ENCODE results near the gene GLIPR1L1. TPM values are rescaled to one million over a fixed set of nuclear protein-coding genes. Genes with fewer than 3 reads are reported as not detected.

Gene GLIPR1L1
- total and polyA plus RNA-seq, 2 donors (not counting 1 experiment from before 2014, with no cell fraction given) = not detected

DNA sequence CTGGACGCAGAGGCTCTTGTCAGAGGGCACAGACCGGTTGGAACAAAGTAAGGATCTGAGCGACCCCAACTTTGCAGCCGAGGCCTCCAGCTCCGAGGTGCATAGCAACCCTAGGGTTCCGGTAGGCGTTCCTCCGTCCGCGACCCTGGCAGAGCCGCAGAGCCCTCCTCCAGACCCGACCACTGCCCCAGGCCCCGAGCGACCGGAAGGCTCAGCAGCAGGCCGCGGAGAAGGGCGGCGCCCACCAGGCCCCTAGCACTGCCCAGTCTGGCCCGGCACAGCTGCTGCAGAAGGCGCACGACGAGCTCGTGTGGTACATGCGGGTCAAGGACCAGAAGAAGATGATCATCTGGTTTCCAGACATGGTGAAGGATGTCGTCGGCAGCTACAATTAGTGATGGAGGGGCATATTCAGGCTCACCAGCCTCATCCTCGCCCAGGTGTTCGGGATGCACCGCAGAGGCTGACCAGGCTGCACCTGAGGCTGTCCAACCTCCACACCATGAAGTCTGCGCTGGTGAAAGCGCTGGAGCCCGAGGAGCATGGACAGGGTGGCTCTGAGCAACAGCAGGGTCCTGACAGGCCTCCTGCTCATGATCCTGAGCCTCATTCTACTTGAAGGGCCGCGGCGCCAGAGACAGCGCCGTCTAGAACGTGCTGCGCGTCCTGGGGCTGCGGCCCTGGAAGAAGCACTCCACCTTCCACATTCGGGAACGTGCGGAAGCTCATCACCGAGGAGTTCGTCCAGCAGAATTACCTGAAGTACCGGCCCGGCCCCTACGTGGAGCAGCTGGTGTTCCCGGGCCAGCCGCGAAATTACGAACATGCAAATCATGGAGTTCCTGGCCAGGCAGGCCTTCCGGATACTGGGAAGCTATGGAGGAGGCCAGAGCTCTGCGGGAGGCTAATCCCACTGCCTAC lies 28.8 kb upstream of the GLIPR1L1 start:
- H3K4me2 ChIP-seq (ENCODE audit: extremely low read depth, insufficient read depth, low read length) = no peak overlapping the region
- H3K4me1 ChIP-seq (ENCODE audit: control insufficient read depth, extremely low read depth, insufficient read depth, low read length) = no peaks in the 10 kb centered on the region
- no peaks in the 10 kb centered on the region for H3K36me3 ChIP-seq (ENCODE audit: control insufficient read depth, insufficient read depth, low read length)
- H2AFZ ChIP-seq (ENCODE audit: low read length) = no peak overlapping the region
- no peaks in the 10 kb centered on the region for H3K79me2 ChIP-seq (ENCODE audit: control insufficient read depth, insufficient read depth, low read length)
- TF ChIP-seq, protein P1, sequence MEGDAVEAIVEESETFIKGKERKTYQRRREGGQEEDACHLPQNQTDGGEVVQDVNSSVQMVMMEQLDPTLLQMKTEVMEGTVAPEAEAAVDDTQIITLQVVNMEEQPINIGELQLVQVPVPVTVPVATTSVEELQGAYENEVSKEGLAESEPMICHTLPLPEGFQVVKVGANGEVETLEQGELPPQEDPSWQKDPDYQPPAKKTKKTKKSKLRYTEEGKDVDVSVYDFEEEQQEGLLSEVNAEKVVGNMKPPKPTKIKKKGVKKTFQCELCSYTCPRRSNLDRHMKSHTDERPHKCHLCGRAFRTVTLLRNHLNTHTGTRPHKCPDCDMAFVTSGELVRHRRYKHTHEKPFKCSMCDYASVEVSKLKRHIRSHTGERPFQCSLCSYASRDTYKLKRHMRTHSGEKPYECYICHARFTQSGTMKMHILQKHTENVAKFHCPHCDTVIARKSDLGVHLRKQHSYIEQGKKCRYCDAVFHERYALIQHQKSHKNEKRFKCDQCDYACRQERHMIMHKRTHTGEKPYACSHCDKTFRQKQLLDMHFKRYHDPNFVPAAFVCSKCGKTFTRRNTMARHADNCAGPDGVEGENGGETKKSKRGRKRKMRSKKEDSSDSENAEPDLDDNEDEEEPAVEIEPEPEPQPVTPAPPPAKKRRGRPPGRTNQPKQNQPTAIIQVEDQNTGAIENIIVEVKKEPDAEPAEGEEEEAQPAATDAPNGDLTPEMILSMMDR (conservative IDR thresholded peaks at IDR 0.05 in 1 of 2, IDR thresholded peaks at IDR 0.05 in 1 of 2; ENCODE audit: low read depth in 1 of 2, low read length in 2 of 2) = no peak
- no peak for TF ChIP-seq EZH2 (IDR thresholded peaks at IDR 0.05; ENCODE audit: low read length, missing control alignments)
- H4K20me1 ChIP-seq (ENCODE audit: control insufficient read depth, extremely low read depth, insufficient read depth, low read length) = no peaks in the 10 kb centered on the region
- no peaks in the 10 kb centered on the region for H3K27me3 ChIP-seq (ENCODE audit: control insufficient read depth, insufficient read depth, low read length)
- H3K27ac ChIP-seq (ENCODE audit: insufficient read depth, low read length) = no peak overlapping the region
- no peak overlapping the region for H3K4me3 ChIP-seq (replicated peaks in 1 of 4; ENCODE audit: control extremely low read depth in 1 of 4, insufficient read depth in 1 of 4, low read depth in 3 of 4, low read length in 4 of 4)
- DNase-seq (ENCODE audit: low read depth in 2 of 2) = no peak
- H3K9me3 ChIP-seq (ENCODE audit: control insufficient read depth, insufficient read depth, low read depth, low read length) = no peaks in the 10 kb centered on the region
- no peak overlapping the region for H3K9ac ChIP-seq (ENCODE audit: insufficient read depth, low read length)

DNA sequence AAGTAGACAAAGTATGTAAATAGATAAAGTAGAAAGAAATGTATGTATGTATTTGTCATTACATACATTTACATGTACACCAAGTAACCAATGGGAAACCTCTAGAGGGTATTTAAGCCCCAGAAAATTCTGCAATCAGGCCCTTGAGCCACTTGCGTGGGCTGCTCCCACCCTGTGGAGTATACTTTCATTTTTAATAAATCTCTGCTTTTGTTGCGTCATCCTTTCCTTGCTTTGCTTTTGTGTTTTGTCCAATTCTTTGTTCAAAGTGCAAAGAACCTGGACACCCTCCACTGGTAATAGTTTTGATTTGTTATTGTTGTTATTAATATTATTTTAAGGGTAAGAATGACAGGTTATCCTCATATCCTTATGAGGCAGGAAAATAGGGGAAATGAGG lies 26.2 kb upstream of the GLIPR1L1 start:
- Histone ChIP-seq H3K9ac (ENCODE audit: insufficient read depth, low read length) (no peak overlapping the region), H3K4me2 (ENCODE audit: extremely low read depth, insufficient read depth, low read length) (no peak overlapping the region), H3K4me1 (ENCODE audit: control insufficient read depth, extremely low read depth, insufficient read depth, low read length) (no peaks in the 10 kb centered on the region), H3K27ac (ENCODE audit: insufficient read depth, low read length) (no peak overlapping the region), H3K9me3 (ENCODE audit: control insufficient read depth, insufficient read depth, low read depth, low read length) (no peaks in the 10 kb centered on the region), H3K36me3 (ENCODE audit: control insufficient read depth, insufficient read depth, low read length) (no peaks in the 10 kb centered on the region), H3K27me3 (ENCODE audit: control insufficient read depth, insufficient read depth, low read length) (no peaks in the 10 kb centered on the region), H3K4me3 (replicated peaks in 1 of 4; ENCODE audit: control extremely low read depth in 1 of 4, insufficient read depth in 1 of 4, low read depth in 3 of 4, low read length in 4 of 4) (no peak overlapping the region), H4K20me1 (ENCODE audit: control insufficient read depth, extremely low read depth, insufficient read depth, low read length) (no peaks in the 10 kb centered on the region), H3K79me2 (ENCODE audit: control insufficient read depth, insufficient read depth, low read length) (no peaks in the 10 kb centered on the region), H2AFZ (ENCODE audit: low read length) (no peak overlapping the region)
- DNase-seq (ENCODE audit: low read depth in 2 of 2) = no peak
- TF ChIP-seq, protein P1 (conservative IDR thresholded peaks at IDR 0.05 in 1 of 2, IDR thresholded peaks at IDR 0.05 in 1 of 2; ENCODE audit: low read depth in 1 of 2, low read length in 2 of 2) = no peak
- TF ChIP-seq EZH2 (IDR thresholded peaks at IDR 0.05; ENCODE audit: low read length, missing control alignments) = no peak

DNA sequence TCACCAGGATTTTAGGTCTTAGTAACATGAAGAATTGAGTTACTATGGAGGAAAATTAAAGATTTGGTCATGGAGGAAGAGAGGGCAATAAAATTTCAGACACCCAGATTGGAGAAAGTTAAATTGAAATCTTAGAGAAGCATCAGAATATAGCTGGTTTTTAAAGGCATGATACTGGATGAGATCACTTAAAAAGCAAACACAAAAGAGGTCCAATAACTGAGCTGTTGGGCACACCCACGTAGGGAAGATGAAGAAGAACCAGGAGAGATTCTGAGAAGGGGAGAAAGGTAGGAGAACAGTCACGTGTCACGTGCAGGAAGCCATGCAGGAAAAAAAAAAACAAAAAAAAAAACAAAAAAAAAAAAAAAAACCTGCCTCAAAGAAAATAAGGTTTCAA lies 23.1 kb upstream of the GLIPR1L1 start:
- H3K4me2 ChIP-seq (ENCODE audit: extremely low read depth, insufficient read depth, low read length) = no peak overlapping the region
- peaks cover 2% of the 10 kb centered on the region for H3K4me1 ChIP-seq (ENCODE audit: control insufficient read depth, extremely low read depth, insufficient read depth, low read length)
- no peak for DNase-seq (ENCODE audit: low read depth in 2 of 2)
- H3K27me3 ChIP-seq (ENCODE audit: control insufficient read depth, insufficient read depth, low read length) = no peaks in the 10 kb centered on the region
- no peaks in the 10 kb centered on the region for H3K36me3 ChIP-seq (ENCODE audit: control insufficient read depth, insufficient read depth, low read length)
- H3K79me2 ChIP-seq (ENCODE audit: control insufficient read depth, insufficient read depth, low read length) = no peaks in the 10 kb centered on the region
- H3K9ac ChIP-seq (ENCODE audit: insufficient read depth, low read length) = no peak overlapping the region
- no peak overlapping the region for H2AFZ ChIP-seq (ENCODE audit: low read length)
- H3K9me3 ChIP-seq (ENCODE audit: control insufficient read depth, insufficient read depth, low read depth, low read length) = no peaks in the 10 kb centered on the region
- no peak overlapping the region for H3K27ac ChIP-seq (ENCODE audit: insufficient read depth, low read length)
- no peak overlapping the region for H3K4me3 ChIP-seq (replicated peaks in 1 of 4; ENCODE audit: control extremely low read depth in 1 of 4, insufficient read depth in 1 of 4, low read depth in 3 of 4, low read length in 4 of 4)
- TF ChIP-seq, protein P1 (conservative IDR thresholded peaks at IDR 0.05 in 1 of 2, IDR thresholded peaks at IDR 0.05 in 1 of 2; ENCODE audit: low read depth in 1 of 2, low read length in 2 of 2) = no peak
- no peak for TF ChIP-seq EZH2 (IDR thresholded peaks at IDR 0.05; ENCODE audit: low read length, missing control alignments)
- H4K20me1 ChIP-seq (ENCODE audit: control insufficient read depth, extremely low read depth, insufficient read depth, low read length) = no peaks in the 10 kb centered on the region
